HG03378 (cell line): Measurements from ENCODE around the gene P4HA1.
A peak's percentile ranks its signal among the peaks of the same experiment; 100 is the strongest.
"Not testable (repeated sequence)": the region's sequence is repeated elsewhere in the genome, so short reads cannot be mapped to it uniquely, and the experiment has no call there.

Source experiments
- ATAC-seq: cut with Tn5 transposase; IDR thresholded peaks from one replicate; pipeline ENCODE4 v1.9.1; 2021; ENCODE audit warnings: mild to moderate bottlenecking, moderate library complexity; ENCODE audit not compliant: unreplicated experiment

P4HA1 gene

DNA sequence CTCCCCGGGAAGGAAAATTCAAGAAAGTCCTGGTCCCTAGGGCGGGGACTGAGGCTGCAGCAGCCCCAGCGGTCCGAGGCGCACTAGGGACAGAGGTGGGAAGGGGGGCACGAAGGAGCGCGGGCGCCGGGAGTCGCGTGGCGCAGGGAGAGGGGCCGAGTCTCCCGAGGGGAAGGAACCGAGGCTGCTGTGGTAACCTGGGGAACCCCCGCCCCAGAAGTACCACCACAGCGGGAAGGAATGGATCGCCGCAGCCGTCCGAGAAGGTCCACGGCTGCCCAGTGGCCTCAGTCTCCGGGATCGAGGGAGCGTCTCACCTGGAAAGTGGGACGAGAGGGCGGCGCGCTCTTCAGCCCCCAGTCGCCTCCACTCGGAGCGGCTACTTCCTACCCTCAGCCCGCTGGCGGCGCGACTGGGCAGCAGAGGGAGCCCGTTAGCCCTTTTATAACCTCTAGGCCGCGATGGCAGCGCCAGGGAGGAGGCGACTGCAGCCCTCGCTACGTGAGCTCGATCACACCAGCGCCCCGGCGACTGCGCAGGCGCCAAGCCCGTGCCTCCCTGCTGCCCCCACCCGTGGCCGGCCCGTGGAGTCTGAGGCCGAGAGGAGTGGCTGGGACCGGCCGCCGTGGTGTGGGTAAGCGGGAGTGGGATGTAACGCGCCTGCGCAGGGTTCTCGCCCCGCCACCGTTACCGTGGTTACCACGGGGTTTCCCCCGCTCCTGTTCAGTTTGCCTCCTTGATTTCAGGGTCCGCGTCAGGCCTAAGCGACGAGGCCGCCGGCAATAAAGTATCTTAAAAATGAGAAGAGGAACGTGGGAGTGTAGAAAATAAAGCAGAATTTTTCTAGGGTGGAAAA is at the start of gene P4HA1:
P4HA1 (minus strand) TSS at position 418 of the 856 bp plus-strand sequence. CDS start 21,983 bp downstream, outside the sequence.
- peak; percentile 71 for ATAC-seq

- ATAC-seq = no peak
These were observed 44.9 kb upstream of the P4HA1 start for GRCh38 chr10:73141603-73142002.

GRCh38 chr10:73139251-73139650 is 42.6 kb upstream of the P4HA1 start:
- ATAC-seq = no peak

- ATAC-seq = no peak
These were observed 40.0 kb upstream of the P4HA1 start for GRCh38 chr10:73136627-73137026.

DNA sequence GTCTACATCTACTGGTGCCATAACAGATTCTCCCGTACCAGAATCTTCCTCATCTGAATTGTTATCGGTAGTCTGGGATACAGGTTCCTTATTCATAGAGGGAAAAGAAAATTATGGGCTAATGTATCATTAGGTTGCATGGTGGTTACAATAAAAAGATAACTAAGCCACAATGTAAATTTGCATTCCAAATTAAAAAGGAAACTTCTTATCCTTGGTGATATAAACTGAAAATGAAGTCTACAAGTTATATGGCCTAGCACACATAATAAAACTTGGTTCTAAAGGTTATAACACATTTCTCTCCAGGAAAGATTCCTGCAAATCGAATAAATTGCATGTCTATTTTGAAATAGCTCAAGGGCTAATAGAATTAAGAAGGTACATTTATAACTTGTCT is 38.1 kb upstream of the P4HA1 start:
- ATAC-seq = no peak

- no peak for ATAC-seq
These were observed 35.4 kb upstream of the P4HA1 start for GRCh38 chr10:73131913-73132686.

- no peak for ATAC-seq
These were observed 34.6 kb upstream of the P4HA1 start for GRCh38 chr10:73131301-73131700.

- no peak for ATAC-seq
These were observed 29.7 kb upstream of the P4HA1 start for GRCh38 chr10:73126343-73126742.

GRCh38 chr10:73119952-73120351 is 23.3 kb upstream of the P4HA1 start:
- ATAC-seq = no peak

GRCh38 chr10:73119457-73119856 is 22.8 kb upstream of the P4HA1 start:
- no peak for ATAC-seq

GRCh38 chr10:73117976-73118743 is 21.5 kb upstream of the P4HA1 start:
- ATAC-seq = peak; percentile 81

DNA sequence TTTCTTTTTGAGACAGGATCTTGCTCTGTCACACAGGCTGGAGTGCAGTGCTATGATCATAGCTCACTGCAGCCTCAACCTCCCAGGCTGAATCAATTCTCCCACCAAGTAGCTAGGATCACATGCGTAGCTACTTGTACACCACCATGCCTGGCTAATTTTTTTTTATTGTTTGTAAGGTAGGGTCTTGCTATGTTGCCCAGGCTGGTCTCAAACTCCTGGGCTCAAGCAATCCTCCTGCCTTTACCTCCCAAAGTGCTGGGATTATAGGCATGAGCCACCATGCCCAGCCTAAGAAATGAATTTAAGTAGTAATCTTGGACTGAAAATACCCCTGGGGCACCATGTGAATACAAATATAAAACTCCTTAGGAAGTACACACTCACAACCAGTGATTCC is 19.4 kb upstream of the P4HA1 start:
- ATAC-seq = no peak

DNA sequence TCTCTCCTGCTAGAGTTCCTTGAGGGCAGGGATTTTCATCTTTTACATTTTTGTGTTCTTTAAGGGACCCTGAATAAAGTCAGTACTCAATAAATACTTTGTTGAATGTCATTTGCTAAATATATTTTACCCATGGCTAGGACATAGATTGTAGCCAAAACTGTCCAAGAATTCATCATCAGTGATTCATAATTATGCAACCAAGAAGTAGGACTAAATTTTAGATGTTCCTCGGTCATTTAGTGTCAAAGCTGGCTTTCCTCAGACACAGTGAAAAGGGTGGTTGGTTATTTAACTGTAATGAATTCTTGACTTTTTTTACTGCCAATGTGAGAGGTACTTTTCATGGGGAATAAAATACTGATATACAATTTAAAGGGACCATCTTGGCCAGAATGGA is 16.9 kb upstream of the P4HA1 start:
- no peak for ATAC-seq

- ATAC-seq = not testable (repeated sequence)
These were observed 15.4 kb upstream of the P4HA1 start for GRCh38 chr10:73112032-73112431.

GRCh38 chr10:73110345-73110849 is 13.7 kb upstream of the P4HA1 start, which contains the start of gene NUDT13:
Gene NUDT13 (plus strand): TSS chr10:73110455. CDS start chr10:73114366, 3,911 bp downstream.
- peak; percentile 59 for ATAC-seq

GRCh38 chr10:73109248-73109652 is 12.6 kb upstream of the P4HA1 start:
- not testable (repeated sequence) for ATAC-seq

- no peak for ATAC-seq
These were observed 9.6 kb upstream of the P4HA1 start for GRCh38 chr10:73106301-73106700.

DNA sequence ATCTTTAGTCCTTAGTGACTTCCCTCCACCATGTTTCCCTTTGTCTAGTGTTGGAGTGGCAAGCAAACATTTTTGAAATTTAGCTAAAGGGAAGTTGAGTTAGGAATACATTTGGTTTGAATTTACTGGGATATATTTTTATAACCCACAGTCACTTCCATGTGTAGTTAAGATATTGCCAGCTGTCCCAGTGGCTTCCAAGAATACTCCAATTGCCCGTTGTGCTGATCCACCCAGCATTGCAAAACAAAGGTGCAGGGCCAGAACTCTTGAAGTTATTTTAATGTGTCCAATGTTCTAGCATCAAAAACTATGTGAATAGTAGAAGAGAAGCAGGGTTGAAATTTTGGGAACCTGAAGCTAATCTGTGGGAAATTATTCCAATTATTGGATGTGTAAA is 2.5 kb upstream of the P4HA1 start:
- no peak for ATAC-seq

GRCh38 chr10:73097305-73097670 is 622 bp upstream of the P4HA1 start:
- peak; percentile 9 for ATAC-seq

GRCh38 chr10:73096041-73096448 is 621 bp downstream of the P4HA1 start:
- ATAC-seq = peak; percentile 21

DNA sequence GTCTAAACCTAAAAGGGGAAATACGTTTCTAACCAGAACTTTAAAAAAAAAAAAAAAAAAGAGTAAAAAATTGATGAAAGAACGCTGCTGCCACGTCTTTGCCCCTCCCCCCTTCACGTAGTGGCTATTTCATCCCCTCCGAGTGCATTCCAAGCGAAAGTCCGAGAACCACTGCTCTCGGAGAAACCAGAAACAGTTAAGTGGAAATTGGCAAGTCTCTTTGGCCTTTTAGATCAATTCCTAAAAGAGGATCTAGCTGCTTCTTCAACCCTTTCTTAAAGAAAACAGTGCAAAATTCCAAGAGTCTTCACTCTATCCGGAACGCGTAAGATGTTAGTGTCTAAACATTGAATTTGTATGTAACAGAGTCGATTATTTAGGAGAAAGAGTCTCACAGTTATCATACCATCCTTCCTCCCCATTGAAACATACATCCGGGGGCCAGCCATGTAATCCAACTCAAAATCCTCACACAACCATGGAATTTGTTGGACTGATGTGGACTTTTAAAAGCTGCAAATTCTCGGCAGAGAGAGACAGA is 1.1 kb downstream of the P4HA1 start:
- no peak for ATAC-seq
